Type B pancreatic cell (in vitro differentiated cells): ENCODE measurements around the gene ZNF516. TPM values are rescaled to one million over a fixed set of nuclear protein-coding genes. Genes with fewer than 3 reads are reported as not detected.

Experiments
- DNase-seq: peaks from one replicate; pipeline ENCODE4 v3.0.0; 2021; ENCODE audit warnings: mixed read lengths; ENCODE audit not compliant: unreplicated experiment; ENCODE audit errors: extremely low spot score
- H3K27ac Mint-ChIP-seq: 2 replicates; pipeline ENCODE4 v1.8.0; 2021; ENCODE audit warnings: mild to moderate bottlenecking, mixed read lengths
- H3K27me3 Mint-ChIP-seq: 2 replicates; pipeline ENCODE4 v1.8.0; 2021; ENCODE audit warnings: mixed read lengths
- H3K36me3 Mint-ChIP-seq: 2 replicates; pipeline ENCODE4 v1.8.0; 2021; ENCODE audit warnings: mixed read lengths
- H3K4me1 Mint-ChIP-seq: one replicate; pipeline ENCODE4 v1.8.0; 2021; ENCODE audit warnings: mixed read lengths; ENCODE audit not compliant: unreplicated experiment
- H3K4me3 Mint-ChIP-seq: 2 replicates; pipeline ENCODE4 v1.8.0; 2021; ENCODE audit warnings: mild to moderate bottlenecking, mixed read lengths
- H3K9me3 Mint-ChIP-seq: 2 replicates; pipeline ENCODE4 v1.8.0; 2021; ENCODE audit warnings: mixed read lengths
- total RNA-seq: library from RNA; stranded (reverse); gene quantifications from 2 replicates; pipeline ENCODE4 v1.2.1, GENCODE V29; 2021; ENCODE audit warnings: low replicate concordance
- TF ChIP-seq, protein P1 (sequence below): fragments of 200-600 bp; sonication (generic); conservative IDR thresholded peaks from 2 replicates; pipeline ENCODE4 v1.5.0; 2021; ENCODE audit warnings: antibody characterized with exemption, mild to moderate bottlenecking

Gene ZNF516
- total RNA-seq, 1 donor from 2014 or later, result 71.2 TPM

DNA sequence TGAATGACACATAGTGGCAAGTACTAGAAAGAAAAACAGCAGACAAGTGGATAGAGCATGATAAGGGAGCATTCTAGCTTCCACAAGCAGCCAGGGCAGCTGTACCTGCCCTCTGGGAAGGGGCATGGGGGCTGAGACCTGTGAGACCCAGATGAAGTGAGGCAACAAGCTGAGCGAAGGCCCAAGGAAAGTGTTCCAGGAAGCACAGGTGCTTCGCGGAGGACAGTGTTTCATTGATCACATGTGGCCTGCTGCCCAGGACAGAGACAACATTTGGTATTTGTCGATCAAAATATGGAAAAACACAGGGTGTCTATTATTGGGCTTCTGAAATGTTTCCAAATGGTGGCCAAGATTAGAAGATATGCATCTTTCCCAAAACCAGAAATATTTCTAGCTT lies 149.1 kb downstream of the ZNF516 start:
- Mint-ChIP-seq H3K9me3 (peaks cover 4% of the 10 kb centered on the region), H3K36me3 (no peaks in the 10 kb centered on the region), H3K27ac (no peak overlapping the region), H3K4me3 (no peak overlapping the region), H3K4me1 (peaks cover 17% of the 10 kb centered on the region), H3K27me3 (peaks cover 5% of the 10 kb centered on the region)
- DNase-seq, result no peak
- TF ChIP-seq, protein P1, sequence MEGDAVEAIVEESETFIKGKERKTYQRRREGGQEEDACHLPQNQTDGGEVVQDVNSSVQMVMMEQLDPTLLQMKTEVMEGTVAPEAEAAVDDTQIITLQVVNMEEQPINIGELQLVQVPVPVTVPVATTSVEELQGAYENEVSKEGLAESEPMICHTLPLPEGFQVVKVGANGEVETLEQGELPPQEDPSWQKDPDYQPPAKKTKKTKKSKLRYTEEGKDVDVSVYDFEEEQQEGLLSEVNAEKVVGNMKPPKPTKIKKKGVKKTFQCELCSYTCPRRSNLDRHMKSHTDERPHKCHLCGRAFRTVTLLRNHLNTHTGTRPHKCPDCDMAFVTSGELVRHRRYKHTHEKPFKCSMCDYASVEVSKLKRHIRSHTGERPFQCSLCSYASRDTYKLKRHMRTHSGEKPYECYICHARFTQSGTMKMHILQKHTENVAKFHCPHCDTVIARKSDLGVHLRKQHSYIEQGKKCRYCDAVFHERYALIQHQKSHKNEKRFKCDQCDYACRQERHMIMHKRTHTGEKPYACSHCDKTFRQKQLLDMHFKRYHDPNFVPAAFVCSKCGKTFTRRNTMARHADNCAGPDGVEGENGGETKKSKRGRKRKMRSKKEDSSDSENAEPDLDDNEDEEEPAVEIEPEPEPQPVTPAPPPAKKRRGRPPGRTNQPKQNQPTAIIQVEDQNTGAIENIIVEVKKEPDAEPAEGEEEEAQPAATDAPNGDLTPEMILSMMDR, result no peak

- TF ChIP-seq, protein P1, result no peak
- peaks cover 12% of the 10 kb centered on the region for H3K4me1 Mint-ChIP-seq
- no peak for DNase-seq
- H3K9me3 Mint-ChIP-seq, result peaks cover under 1% of the 10 kb centered on the region
- H3K36me3 Mint-ChIP-seq, result no peaks in the 10 kb centered on the region
- H3K27me3 Mint-ChIP-seq, result peaks cover 2% of the 10 kb centered on the region
- no peak overlapping the region for H3K4me3 Mint-ChIP-seq
- no peak overlapping the region for H3K27ac Mint-ChIP-seq
These were observed 151.0 kb downstream of the ZNF516 start for GRCh38 chr18:76343938-76344569.

DNA sequence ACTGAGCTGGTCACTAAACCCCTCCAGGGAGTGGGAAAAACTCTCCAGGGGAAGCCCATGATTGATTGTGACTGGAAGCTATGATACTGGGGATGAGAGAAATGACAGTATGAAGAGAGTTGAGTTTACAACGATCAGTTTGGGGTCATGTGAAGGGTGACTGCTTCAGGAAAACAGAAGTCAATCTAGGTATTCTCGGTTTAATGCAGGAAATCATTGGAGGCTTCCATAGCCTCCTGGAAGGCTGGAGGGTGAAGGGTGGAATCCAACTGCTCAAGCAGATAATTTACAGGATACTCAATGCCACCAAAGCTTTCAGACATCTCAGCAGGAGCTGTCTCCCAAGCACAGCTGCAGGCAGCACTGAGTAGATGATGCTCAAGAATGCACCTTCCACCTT lies 154.6 kb downstream of the ZNF516 start:
- Mint-ChIP-seq H3K27me3 (no peaks in the 10 kb centered on the region), H3K27ac (no peak overlapping the region), H3K36me3 (no peaks in the 10 kb centered on the region), H3K4me1 (no peaks in the 10 kb centered on the region), H3K9me3 (no peaks in the 10 kb centered on the region), H3K4me3 (no peak overlapping the region)
- DNase-seq, result no peak
- TF ChIP-seq, protein P1, result no peak

DNA sequence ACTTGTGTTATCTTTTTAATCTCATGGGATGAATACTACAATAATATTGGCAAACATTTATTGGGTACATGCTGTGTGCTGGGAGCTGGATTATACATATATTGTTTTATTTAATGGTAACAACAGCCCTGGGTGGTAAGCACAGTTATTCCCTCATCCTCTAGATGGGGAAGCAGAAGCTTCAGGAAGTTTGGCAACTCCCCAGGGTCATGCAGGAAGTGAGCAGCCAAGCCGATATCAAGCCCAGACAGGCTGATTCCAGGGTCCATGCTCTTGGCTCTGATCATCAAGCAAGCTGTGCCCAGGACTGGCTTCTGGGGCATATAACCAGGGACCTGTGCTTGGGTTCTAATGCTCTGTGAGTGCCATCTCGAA lies 155.8 kb downstream of the ZNF516 start:
- H3K36me3 Mint-ChIP-seq, result no peaks in the 10 kb centered on the region
- DNase-seq, result no peak

DNA sequence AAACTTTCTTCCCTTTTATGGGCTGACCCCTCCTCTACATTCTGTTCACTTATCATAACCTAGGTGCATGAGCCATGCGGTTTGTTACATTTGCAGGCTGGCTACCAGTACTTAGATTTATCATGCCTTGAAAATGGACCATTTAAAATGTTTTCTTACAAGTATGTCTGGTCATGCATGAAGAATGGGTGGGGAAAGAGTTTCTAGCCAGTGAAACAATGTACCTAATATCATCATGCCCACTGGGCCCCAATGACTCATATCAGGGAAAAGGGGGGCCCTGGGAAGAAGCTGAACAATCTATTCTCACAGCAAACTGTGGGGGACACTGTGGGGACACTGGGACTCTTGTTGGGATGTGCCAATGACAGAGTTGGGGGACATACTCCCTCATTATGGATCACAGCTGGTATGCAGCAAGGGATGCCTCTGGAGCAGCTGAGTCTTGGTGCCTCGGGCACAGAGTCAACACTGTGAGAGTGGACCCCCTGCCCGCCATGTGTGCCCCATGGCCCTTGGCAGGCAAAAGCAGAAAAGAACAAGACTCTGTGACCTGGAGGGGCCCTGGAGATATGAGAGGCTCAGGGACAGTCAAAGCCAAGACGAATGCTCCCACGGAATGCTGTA lies 156.3 kb downstream of the ZNF516 start:
- no peaks in the 10 kb centered on the region for H3K27me3 Mint-ChIP-seq
- H3K36me3 Mint-ChIP-seq, result no peaks in the 10 kb centered on the region

More for the DNA sequence above, 155.8 kb downstream of the ZNF516 start:
- TF ChIP-seq, protein P1, result no peak
- H3K4me1 Mint-ChIP-seq, result no peaks in the 10 kb centered on the region
- no peaks in the 10 kb centered on the region for H3K27me3 Mint-ChIP-seq
- H3K4me3 Mint-ChIP-seq, result no peak overlapping the region
- H3K27ac Mint-ChIP-seq, result no peak overlapping the region
- no peaks in the 10 kb centered on the region for H3K9me3 Mint-ChIP-seq

More for the DNA sequence above, 156.3 kb downstream of the ZNF516 start:
- no peak overlapping the region for H3K4me3 Mint-ChIP-seq
- no peaks in the 10 kb centered on the region for H3K9me3 Mint-ChIP-seq
- H3K27ac Mint-ChIP-seq, result no peak overlapping the region
- TF ChIP-seq, protein P1, result no peak
- DNase-seq, result no peak
- no peaks in the 10 kb centered on the region for H3K4me1 Mint-ChIP-seq
